HEK293 (cell line): Measurements from ENCODE around the gene ARHGAP1.
A peak's percentile ranks its signal among the peaks of the same experiment; 100 is the strongest.

Source experiments
- CTCF ChIA-PET: fragments of 350-600 bp; formaldehyde crosslinking; extraction: SDS; loops from one replicate; lab custom pipeline; 2021; ENCODE audit warnings: antibody characterized with exemption; lab: Yijun Ruan, JAX
- POLR2A ChIA-PET: fragments of 300-600 bp; formaldehyde crosslinking; extraction: SDS; loops from one replicate; lab custom pipeline; 2020; ENCODE audit warnings: antibody characterized with exemption, inconsistent platforms; lab: Yijun Ruan, JAX
- H3K27ac ChIP-seq: fragments of 200-500 bp; sonication (Bioruptor generic); 2 replicates; pipeline ENCODE4 v1.5.1; 2014; ENCODE audit warnings: low read depth, low read length, control low read depth, inconsistent platforms; ENCODE audit errors: extremely low read depth
- H3K36me3 ChIP-seq, 2 experiments: fragments of 200-500 bp in 1 of 2; sonication (Bioruptor generic) in 1 of 2; 1 replicate in 1 of 2; 2 replicates in 1 of 2; pipeline ENCODE4 v1.5.1; 2014 to 2017; ENCODE audit warnings: inconsistent platforms in 2 of 2, low read length in 2 of 2; ENCODE audit not compliant: control insufficient read depth in 2 of 2, insufficient read depth in 1 of 2
- H3K4me1 ChIP-seq: fragments of 200-500 bp; sonication (Bioruptor generic); 2 replicates; pipeline ENCODE4 v1.5.1; 2014; ENCODE audit warnings: mild to moderate bottlenecking, low read length, inconsistent platforms; ENCODE audit not compliant: control insufficient read depth, insufficient read depth
- H3K4me3 ChIP-seq: 2 replicates; pipeline ENCODE4 v1.5.1; 2011; ENCODE audit warnings: low read depth, mild to moderate bottlenecking, control low read depth, low read length, moderate library complexity
- H3K9me3 ChIP-seq: fragments of 200-500 bp; sonication (Bioruptor generic); 2 replicates; pipeline ENCODE4 v1.5.1; 2014; ENCODE audit warnings: low read depth, low read length, inconsistent platforms; ENCODE audit not compliant: control insufficient read depth, insufficient read depth
- SP7 ChIP-seq: fragments of 450-650 bp; formaldehyde crosslinking; IDR thresholded peaks from 2 replicates; pipeline ENCODE4 v1.5.1; 2016; ENCODE audit warnings: missing biosample characterization, missing genetic modification characterization
- ZNF146 ChIP-seq: fragments of 450-650 bp; formaldehyde crosslinking; IDR thresholded peaks from 2 replicates; pipeline ENCODE4 v1.5.1; 2016; ENCODE audit warnings: missing biosample characterization, missing genetic modification characterization
- ZNF221 ChIP-seq: fragments of 450-650 bp; formaldehyde crosslinking; IDR thresholded peaks from 2 replicates; pipeline ENCODE4 v1.5.1; 2017; ENCODE audit warnings: missing biosample characterization, missing genetic modification characterization, borderline replicate concordance
- ZNF341 ChIP-seq: fragments of 450-650 bp; formaldehyde crosslinking; IDR thresholded peaks from 2 replicates; pipeline ENCODE4; 2016; ENCODE audit warnings: low read depth, missing biosample characterization, missing genetic modification characterization
- ZNF423 ChIP-seq: fragments of 450-650 bp; formaldehyde crosslinking; IDR thresholded peaks from 2 replicates; pipeline ENCODE4 v1.5.1; 2016; ENCODE audit warnings: missing biosample characterization, missing genetic modification characterization
- ZNF473 ChIP-seq: fragments of 450-650 bp; formaldehyde crosslinking; IDR thresholded peaks from 2 replicates; pipeline ENCODE4 v1.5.1; 2017; ENCODE audit warnings: missing biosample characterization, missing genetic modification characterization
- ZNF48 ChIP-seq: fragments of 450-650 bp; formaldehyde crosslinking; IDR thresholded peaks from 2 replicates; pipeline ENCODE4 v1.5.1; 2016; ENCODE audit warnings: missing biosample characterization, missing genetic modification characterization
- ZNF513 ChIP-seq: fragments of 450-650 bp; IDR thresholded peaks from 2 replicates; pipeline ENCODE4 v1.5.1; 2018; ENCODE audit warnings: missing biosample characterization, missing genetic modification characterization
- ZNF571 ChIP-seq: fragments of 450-650 bp; formaldehyde crosslinking; IDR thresholded peaks from 2 replicates; pipeline ENCODE4 v1.5.0; 2017; ENCODE audit warnings: missing biosample characterization, missing genetic modification characterization
- ZNF585B ChIP-seq: fragments of 450-650 bp; formaldehyde crosslinking; IDR thresholded peaks from 2 replicates; pipeline ENCODE4 v1.5.1; 2016; ENCODE audit warnings: missing biosample characterization, missing genetic modification characterization
- ZNF610 ChIP-seq: fragments of 450-650 bp; formaldehyde crosslinking; IDR thresholded peaks from 2 replicates; pipeline ENCODE4 v1.5.1; 2016; ENCODE audit warnings: missing biosample characterization, missing genetic modification characterization, borderline replicate concordance
- ZNF626 ChIP-seq: fragments of 450-650 bp; sonication (Bioruptor Pico); formaldehyde crosslinking; IDR thresholded peaks from 2 replicates; pipeline ENCODE4 v1.5.1; 2018; ENCODE audit warnings: missing biosample characterization, missing genetic modification characterization, inconsistent platforms
- ZNF777 ChIP-seq: fragments of 450-650 bp; formaldehyde crosslinking; IDR thresholded peaks from 2 replicates; pipeline ENCODE4 v1.5.1; 2017; ENCODE audit warnings: missing biosample characterization, missing genetic modification characterization, borderline replicate concordance
- ZXDB ChIP-seq: fragments of 450-650 bp; formaldehyde crosslinking; IDR thresholded peaks from 2 replicates; pipeline ENCODE4 v1.5.1; 2016; ENCODE audit warnings: missing biosample characterization, missing genetic modification characterization
- TF ChIP-seq, protein P1 (sequence below): fragments of 450-650 bp; formaldehyde crosslinking; IDR thresholded peaks from 2 replicates; pipeline ENCODE4 v1.5.1; 2016; ENCODE audit warnings: missing biosample characterization, missing genetic modification characterization
- TF ChIP-seq, protein P2 (sequence below): fragments of 450-650 bp; formaldehyde crosslinking; IDR thresholded peaks from 2 replicates; pipeline ENCODE4 v1.5.1; 2016; ENCODE audit warnings: missing biosample characterization, missing genetic modification characterization
- TF ChIP-seq, protein P3 (sequence below): fragments of 450-650 bp; formaldehyde crosslinking; IDR thresholded peaks from 2 replicates; pipeline ENCODE4 v1.5.1; 2016; ENCODE audit warnings: missing biosample characterization, missing genetic modification characterization
- TF ChIP-seq, protein P4 (sequence below): fragments of 450-650 bp; formaldehyde crosslinking; IDR thresholded peaks from 2 replicates; pipeline ENCODE4 v1.5.1; 2016; ENCODE audit warnings: missing biosample characterization, missing genetic modification characterization
- TF ChIP-seq, protein P5 (sequence below): fragments of 450-650 bp; formaldehyde crosslinking; IDR thresholded peaks from 2 replicates; pipeline ENCODE4 v1.5.1; 2016; ENCODE audit warnings: missing biosample characterization, missing genetic modification characterization

ARHGAP1 gene

GRCh38 chr11:46743043-46743442 is 42.6 kb upstream of the ARHGAP1 start:
- Histone ChIP-seq H3K4me1 (no peaks in the 10 kb centered on the region), H3K9me3 (no peaks in the 10 kb centered on the region), H3K4me3 (no peak overlapping the region), H3K27ac (no peak overlapping the region), H3K36me3 (peaks cover 7 to 74% of the 10 kb centered on the region in 2 experiments; a peak in 2 of 3 replicates)
- TF ChIP-seq ZNF626 (tag by site-specific recombination) (no peak), ZNF48 (tag by site-specific recombination) (no peak), ZNF473 (no peak), ZXDB (tag by site-specific recombination) (no peak), ZNF571 (tag by site-specific recombination) (no peak), ZNF585B (tag by site-specific recombination) (no peak), ZNF341 (tag by site-specific recombination) (no peak), ZNF423 (tag by site-specific recombination) (no peak), ZNF146 (no peak), ZNF221 (no peak)
- TF ChIP-seq, protein P1, sequence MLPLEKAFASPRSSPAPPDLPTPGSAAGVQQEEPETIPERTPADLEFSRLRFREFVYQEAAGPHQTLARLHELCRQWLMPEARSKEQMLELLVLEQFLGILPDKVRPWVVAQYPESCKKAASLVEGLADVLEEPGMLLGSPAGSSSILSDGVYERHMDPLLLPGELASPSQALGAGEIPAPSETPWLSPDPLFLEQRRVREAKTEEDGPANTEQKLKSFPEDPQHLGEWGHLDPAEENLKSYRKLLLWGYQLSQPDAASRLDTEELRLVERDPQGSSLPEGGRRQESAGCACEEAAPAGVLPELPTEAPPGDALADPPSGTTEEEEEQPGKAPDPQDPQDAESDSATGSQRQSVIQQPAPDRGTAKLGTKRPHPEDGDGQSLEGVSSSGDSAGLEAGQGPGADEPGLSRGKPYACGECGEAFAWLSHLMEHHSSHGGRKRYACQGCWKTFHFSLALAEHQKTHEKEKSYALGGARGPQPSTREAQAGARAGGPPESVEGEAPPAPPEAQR = no peak
- TF ChIP-seq, protein P2, sequence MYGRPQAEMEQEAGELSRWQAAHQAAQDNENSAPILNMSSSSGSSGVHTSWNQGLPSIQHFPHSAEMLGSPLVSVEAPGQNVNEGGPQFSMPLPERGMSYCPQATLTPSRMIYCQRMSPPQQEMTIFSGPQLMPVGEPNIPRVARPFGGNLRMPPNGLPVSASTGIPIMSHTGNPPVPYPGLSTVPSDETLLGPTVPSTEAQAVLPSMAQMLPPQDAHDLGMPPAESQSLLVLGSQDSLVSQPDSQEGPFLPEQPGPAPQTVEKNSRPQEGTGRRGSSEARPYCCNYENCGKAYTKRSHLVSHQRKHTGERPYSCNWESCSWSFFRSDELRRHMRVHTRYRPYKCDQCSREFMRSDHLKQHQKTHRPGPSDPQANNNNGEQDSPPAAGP = no peak
- TF ChIP-seq, protein P3, sequence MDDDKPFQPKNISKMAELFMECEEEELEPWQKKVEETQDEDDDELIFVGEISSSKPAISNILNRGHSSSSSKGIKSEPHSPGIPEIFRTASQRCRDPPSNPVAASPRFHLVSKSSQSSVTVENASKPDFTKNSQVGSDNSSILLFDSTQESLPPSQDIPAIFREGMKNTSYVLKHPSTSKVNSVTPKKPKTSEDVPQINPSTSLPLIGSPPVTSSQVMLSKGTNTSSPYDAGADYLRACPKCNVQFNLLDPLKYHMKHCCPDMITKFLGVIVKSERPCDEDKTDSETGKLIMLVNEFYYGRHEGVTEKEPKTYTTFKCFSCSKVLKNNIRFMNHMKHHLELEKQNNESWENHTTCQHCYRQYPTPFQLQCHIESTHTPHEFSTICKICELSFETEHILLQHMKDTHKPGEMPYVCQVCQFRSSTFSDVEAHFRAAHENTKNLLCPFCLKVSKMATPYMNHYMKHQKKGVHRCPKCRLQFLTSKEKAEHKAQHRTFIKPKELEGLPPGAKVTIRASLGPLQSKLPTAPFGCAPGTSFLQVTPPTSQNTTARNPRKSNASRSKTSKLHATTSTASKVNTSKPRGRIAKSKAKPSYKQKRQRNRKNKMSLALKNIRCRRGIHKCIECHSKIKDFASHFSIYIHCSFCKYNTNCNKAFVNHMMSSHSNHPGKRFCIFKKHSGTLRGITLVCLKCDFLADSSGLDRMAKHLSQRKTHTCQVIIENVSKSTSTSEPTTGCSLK (tag by site-specific recombination) = no peak
- CTCF ChIA-PET = interaction anchor here (0.6 kb wide), 1 partner anchor 41 kb away, joined by 3 read pairs; no protein-coding TSS in a partner anchor
- POLR2A ChIA-PET = no interaction called here

GRCh38 chr11:46741600-46742484 is 41.4 kb upstream of the ARHGAP1 start:
- Histone ChIP-seq H3K27ac (0 out of 2 replicates have a peak overlapping the region, but pooled peaks have one; percentile 1), H3K4me3 (no peak overlapping the region), H3K9me3 (no peaks in the 10 kb centered on the region), H3K4me1 (no peaks in the 10 kb centered on the region), H3K36me3 (peaks cover 6 to 62% of the 10 kb centered on the region in 2 experiments; a peak in 2 of 3 replicates)
- ChIA-PET CTCF (interaction anchor here (0.9 kb wide), 1 partner anchor 358 kb away, joined by 4 read pairs; no protein-coding TSS in a partner anchor), POLR2A (interaction anchor here (0.7 kb wide), 1 partner anchor 41 kb away, joined by 3 read pairs; the partner anchor contains the start of genes ARHGAP1 and ZNF408)
- TF ChIP-seq, protein P4, sequence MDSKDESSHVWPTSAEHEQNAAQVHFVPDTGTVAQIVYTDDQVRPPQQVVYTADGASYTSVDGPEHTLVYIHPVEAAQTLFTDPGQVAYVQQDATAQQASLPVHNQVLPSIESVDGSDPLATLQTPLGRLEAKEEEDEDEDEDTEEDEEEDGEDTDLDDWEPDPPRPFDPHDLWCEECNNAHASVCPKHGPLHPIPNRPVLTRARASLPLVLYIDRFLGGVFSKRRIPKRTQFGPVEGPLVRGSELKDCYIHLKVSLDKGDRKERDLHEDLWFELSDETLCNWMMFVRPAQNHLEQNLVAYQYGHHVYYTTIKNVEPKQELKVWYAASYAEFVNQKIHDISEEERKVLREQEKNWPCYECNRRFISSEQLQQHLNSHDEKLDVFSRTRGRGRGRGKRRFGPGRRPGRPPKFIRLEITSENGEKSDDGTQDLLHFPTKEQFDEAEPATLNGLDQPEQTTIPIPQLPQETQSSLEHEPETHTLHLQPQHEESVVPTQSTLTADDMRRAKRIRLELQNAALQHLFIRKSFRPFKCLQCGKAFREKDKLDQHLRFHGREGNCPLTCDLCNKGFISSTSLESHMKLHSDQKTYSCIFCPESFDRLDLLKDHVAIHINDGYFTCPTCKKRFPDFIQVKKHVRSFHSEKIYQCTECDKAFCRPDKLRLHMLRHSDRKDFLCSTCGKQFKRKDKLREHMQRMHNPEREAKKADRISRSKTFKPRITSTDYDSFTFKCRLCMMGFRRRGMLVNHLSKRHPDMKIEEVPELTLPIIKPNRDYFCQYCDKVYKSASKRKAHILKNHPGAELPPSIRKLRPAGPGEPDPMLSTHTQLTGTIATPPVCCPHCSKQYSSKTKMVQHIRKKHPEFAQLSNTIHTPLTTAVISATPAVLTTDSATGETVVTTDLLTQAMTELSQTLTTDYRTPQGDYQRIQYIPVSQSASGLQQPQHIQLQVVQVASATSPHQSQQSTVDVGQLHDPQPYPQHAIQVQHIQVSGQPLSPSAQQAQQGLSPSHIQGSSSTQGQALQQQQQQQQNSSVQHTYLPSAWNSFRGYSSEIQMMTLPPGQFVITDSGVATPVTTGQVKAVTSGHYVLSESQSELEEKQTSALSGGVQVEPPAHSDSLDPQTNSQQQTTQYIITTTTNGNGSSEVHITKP (tag by site-specific recombination) = no peak
- no peak for TF ChIP-seq SP7 (tag by site-specific recombination)
- TF ChIP-seq, protein P5, sequence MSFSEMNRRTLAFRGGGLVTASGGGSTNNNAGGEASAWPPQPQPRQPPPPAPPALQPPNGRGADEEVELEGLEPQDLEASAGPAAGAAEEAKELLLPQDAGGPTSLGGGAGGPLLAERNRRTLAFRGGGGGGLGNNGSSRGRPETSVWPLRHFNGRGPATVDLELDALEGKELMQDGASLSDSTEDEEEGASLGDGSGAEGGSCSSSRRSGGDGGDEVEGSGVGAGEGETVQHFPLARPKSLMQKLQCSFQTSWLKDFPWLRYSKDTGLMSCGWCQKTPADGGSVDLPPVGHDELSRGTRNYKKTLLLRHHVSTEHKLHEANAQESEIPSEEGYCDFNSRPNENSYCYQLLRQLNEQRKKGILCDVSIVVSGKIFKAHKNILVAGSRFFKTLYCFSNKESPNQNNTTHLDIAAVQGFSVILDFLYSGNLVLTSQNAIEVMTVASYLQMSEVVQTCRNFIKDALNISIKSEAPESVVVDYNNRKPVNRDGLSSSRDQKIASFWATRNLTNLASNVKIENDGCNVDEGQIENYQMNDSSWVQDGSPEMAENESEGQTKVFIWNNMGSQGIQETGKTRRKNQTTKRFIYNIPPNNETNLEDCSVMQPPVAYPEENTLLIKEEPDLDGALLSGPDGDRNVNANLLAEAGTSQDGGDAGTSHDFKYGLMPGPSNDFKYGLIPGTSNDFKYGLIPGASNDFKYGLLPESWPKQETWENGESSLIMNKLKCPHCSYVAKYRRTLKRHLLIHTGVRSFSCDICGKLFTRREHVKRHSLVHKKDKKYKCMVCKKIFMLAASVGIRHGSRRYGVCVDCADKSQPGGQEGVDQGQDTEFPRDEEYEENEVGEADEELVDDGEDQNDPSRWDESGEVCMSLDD (tag by site-specific recombination) = no peak
- TF ChIP-seq ZNF571 (tag by site-specific recombination) = no peak
- TF ChIP-seq ZNF777 (tag by site-specific recombination) = no peak
- TF ChIP-seq ZNF513 (tag by site-specific recombination) = no peak
- no peak for TF ChIP-seq ZNF610
- TF ChIP-seq, protein P2 = no peak
